ENCODE measurements around the gene EFR3B. TPM values are rescaled to one million over a fixed set of nuclear protein-coding genes. Genes with fewer than 3 reads are reported as not detected.

EFR3B gene
- total and polyA plus RNA-seq, 2 of the 4 experiments (the other 2 are of a cell fraction) = 0.38 to 0.90 TPM

- TF ChIP-seq MAZ (IDR thresholded peaks at IDR 0.05; ENCODE audit: borderline replicate concordance, low read depth, low read length) (no peak), CHD1 (IDR thresholded peaks at IDR 0.05; ENCODE audit: low read depth, low read length) (no peak), NFE2L2 (IDR thresholded peaks at IDR 0.05; ENCODE audit: low read depth, low read length) (no peak), RCOR1 (IDR thresholded peaks at IDR 0.05; ENCODE audit: insufficient replicate concordance, low read length) (no peak), ELK1 (IDR thresholded peaks at IDR 0.05; ENCODE audit: borderline replicate concordance, low read depth, low read length) (no peak)
These were observed 40.2 kb downstream of the EFR3B start (continued) for GRCh38 chr2:25082002-25082622.

All from IMR-90 (cell line).